HPDE6-E6E7 (cell line): ENCODE results near the gene ATP2B2.

Source experiments
- DNase-seq: peaks from one replicate; pipeline ENCODE4 v3.0.0; 2011; ENCODE audit warnings: missing footprints; ENCODE audit errors: extremely low spot score

Gene ATP2B2

GRCh38 chr3:10493202-10493589 lies 12.2 kb downstream of the ATP2B2 start:
- DNase-seq = no peak

DNA sequence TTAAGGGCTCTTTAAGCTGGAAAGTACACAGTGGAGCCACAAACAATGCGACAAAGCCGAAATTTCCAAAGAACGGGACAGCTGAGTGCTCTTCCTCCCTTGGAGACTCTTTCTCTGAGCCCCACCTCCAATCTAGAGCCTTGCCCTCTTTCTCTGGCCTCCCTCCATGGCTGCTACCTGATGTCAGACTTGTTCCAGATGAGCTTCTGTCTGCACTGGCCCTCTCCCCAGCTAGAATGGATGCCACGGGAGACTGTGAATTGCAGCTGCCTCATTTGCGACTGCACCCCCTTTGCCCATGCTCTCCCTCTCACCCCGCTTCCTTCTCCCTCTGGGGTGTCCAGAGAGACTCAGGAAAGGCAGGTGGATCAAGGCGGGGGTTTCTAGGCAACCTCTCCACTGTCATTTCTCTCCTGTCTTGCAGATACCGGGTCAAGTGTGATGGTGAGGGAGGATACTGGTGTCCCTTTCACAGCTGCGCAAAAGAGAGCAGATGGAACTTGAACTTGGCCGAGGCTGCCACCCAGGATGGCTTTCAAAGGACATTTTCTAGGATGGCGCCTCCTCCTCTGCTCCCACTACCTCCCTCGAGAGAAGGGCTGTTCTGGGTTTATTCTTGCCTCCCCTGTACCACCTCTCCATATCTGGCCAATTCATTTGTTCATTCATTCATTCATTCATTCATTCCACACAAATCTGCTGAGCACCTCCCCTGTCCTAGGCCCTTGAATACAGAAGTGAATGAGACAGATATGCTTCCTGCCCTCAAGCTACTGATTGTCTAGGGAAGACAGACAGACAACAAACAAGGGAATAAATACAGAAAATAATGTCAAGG lies 12.8 kb downstream of the ATP2B2 start:
- DNase-seq = no peak

DNA sequence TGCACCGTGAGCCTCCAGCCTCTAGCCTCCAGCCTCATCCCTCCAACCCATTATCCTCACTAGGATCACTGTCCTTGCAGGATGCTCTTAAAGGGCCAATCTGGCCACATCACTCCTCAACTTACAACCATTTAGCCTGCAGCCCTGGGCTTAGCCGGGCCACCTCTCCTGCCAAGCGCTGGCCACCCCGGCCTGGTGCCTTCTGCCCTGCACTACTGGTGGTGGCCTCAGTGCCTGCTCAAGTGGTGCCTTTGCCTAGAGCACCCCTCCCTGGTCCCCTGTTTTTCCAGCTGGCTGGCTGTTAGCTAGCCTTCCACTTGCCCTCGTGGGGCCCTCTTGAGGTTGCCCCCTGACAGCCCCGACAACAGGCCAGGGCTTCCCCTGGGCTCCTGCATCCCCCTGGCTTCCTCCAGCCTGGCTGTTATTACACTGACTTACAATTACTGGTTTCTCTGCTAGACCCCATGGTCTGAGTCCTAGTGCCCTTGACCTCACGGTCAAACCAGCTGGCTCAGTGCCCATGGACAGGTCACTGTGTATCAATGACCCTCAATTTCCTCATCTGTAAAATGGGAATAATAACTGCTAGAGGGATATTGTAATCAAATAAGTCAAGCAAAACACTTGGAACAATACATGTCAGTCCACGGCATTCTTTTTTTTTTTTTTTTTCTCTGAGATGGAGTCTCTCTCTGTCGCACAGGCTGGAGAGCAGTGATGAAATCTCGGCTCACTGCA lies 15.5 kb downstream of the ATP2B2 start:
- DNase-seq = no peak

DNA sequence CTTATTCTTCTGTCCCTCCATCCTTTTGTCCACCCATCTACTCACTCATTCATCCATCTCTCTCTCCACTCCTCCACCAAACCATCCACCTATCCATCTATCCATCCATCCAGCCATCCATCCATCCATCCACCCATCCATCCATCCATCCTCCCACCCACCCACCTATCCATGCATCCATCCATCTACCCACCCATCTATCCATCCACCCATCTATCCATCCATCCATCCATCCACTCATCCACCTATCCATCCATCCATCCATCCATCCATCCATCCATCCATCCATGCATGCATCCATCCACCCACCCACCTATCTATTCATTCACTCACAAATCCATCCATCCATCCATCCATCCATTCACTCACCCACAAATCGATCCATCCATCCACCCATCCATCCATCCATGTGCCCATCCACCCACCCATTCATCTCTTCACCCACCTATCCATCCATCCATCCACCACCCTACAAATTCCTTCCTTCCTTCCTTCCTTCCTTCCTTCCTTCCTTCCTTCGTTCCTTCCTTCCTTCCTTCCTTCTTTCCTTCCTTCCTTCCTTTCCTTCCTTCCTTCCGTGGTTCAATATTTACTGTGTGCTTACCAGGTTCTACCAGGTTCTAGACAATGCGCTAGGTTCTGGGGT lies 17.3 kb downstream of the ATP2B2 start:
- no peak for DNase-seq

DNA sequence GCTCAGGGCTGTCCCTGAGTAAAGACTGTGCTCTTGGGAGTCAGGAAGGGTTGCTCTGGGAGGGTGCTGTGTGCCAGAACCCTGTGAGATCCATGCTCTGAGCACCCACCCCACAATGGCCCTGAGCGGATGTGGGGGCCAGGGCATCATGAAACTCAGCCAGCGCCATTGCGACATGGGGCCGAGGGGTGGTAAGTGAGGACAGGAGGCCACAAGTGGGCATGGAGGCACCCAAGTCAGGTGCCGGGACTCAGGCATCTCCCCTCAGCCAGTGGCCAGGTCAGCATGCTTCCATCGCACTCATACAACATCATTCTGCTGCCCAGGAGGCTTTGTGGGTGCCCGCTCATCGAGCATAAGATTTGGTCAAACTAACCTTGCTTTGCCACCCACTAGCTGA lies 19.6 kb downstream of the ATP2B2 start:
- DNase-seq = no peak

- no peak for DNase-seq
Observed at GRCh38 chr3:10485380-10485779, 20.0 kb downstream of the ATP2B2 start.

DNA sequence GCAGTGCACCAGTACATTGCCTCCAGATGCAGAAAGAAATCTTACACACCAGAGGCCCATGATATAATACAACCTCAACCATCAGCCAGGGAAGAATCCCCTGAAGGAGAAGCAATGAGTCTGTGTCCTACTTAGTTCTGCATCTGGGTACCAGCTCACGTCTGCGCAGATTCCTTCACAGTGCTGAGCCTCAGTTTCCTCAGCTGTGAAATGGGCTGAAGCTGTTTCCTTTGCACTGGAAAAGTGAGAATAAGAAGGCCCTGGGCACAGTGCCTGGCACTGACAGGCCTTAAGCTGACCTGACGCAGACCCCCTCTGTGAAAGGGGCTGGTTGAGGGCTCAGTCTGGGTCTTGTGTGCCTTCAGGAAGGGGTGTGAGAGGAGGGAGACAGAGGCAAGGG lies 20.7 kb downstream of the ATP2B2 start:
- no peak for DNase-seq

- no peak for DNase-seq
Observed at GRCh38 chr3:10483686-10484345, 21.6 kb downstream of the ATP2B2 start.

DNA sequence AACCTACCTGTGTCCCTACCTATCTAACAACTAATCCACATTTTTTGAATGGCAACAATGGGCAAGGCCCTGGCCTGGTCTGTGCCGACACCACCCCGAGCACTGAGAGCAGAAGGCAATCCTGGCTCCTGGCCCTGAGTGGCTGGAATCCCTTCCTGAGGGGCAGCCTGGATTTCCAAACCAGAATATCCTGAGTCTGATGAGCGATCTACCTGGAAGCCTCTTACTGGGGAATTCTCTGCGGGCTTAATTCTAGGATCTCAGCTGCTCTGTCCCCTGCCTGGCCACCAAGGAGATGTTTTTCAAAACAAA lies 22.1 kb downstream of the ATP2B2 start:
- no peak for DNase-seq

DNA sequence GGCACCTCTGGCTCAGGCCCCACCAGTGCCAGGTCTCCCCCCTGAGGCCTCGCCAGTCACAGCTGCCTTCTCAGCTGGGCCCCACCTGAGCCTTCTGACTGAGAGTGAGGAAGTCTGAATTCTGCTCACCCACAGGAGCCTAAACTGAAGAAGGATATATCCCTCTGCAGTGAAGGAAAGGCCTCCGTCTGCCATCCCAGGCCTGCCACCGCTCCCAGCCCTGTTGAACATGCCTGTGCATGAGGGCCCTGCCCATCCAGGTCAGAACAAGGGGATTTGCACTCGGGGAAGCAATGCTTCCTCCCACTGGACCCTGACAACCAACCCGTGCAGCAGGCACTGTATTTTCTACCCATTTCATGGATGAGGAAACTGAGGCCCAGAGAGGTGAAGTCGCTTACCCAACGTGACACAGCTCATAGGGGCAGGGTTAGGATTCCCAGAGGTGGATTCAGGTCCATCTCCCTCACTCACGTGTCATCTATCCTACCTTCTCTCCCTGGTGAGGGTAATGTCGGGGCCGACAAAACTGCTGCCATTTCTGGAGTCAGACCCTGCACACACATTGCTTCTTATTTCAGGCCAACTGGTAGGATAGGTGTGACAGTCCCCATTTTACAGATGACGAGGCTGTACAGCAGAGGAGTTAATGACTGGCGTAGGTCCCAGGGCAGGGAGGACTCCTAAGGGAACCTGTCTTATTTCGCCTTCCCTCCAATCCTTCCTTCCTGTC lies 22.6 kb downstream of the ATP2B2 start:
- DNase-seq = no peak

- no peak for DNase-seq
Observed at GRCh38 chr3:10480871-10481378, 24.5 kb downstream of the ATP2B2 start.

GRCh38 chr3:10479311-10479710 lies 26.1 kb downstream of the ATP2B2 start:
- no peak for DNase-seq

- DNase-seq = no peak
Observed at GRCh38 chr3:10475983-10476382, 29.4 kb downstream of the ATP2B2 start.

DNA sequence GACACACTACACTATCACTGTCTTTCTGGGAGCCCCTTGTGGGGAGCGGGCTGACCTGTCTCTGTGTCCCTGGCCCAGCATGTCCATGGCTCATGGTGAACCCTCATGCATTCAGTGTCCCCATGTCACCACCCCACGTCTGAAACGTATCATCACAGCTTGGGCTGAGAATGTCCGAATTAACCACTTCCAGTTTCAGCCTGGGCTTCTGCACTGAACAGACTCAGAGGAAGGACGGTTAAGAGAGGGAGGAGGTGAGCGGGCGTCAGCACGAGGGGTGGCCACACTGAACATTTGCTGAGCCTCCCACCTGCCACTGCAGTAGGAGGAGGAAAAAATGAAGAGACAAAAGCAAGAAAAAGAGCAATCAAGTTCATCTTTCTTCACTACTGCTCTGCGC lies 30.5 kb downstream of the ATP2B2 start:
- DNase-seq = no peak

GRCh38 chr3:10474275-10474646 lies 31.1 kb downstream of the ATP2B2 start:
- DNase-seq = no peak

DNA sequence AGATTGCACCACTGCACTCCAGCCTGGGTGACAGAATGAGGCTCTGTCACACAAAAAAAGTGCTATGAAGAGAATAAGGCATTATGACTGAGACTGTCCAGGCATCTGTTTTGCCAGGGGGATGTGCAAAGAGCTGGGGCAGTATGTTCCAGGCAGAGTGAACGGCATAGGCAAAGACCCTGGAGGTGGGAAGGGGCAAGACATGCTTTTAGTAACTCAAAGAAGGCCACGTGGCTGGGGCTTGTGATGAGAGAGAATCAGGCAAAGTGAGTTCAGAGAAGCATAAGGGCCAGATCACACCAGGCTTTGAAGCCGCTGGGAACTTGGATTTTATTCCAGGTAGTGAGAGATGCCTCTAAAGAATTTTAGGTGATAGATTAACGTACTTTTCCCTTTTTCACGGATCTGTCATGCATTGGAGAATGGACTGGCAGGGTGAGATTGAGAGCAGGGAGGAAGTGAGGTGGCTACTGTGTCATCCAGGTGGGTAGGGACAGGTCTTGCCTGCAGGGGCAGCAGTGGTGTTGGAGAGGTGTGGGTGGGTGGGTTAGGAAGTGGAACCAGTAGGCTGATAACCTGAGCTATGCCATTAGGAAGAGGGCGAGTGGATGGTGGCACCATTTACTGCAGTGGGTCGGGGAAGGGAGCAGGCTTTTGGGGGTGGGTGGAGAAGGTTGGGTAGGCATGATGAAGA lies 31.7 kb downstream of the ATP2B2 start:
- no peak for DNase-seq

DNA sequence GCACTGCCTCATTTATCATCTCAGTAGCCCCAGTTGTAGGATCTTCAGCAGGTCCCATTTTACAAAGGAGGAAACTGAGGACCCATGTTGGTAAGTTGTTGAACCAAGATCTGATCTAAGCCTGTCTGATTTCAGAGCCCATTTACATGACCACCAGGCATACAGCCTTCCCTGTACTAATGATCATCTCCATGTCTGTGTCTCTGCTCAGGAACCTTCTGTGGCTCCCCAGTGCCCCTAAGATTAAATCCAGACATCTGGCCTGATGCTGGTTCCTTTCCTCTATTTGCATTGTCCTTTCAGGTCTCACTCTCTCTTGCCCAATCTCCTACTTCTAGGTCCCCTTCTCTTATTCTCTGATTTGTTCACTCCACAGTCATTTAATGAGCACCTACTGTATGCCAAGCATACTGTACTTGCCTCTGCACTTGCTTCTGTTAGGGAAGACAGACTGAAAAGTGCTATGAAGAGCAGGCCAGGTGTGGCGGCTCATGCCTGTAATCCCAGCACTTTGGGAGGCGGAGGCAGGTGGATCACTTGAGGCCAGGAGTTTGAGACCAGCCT lies 32.4 kb downstream of the ATP2B2 start:
- no peak for DNase-seq

DNA sequence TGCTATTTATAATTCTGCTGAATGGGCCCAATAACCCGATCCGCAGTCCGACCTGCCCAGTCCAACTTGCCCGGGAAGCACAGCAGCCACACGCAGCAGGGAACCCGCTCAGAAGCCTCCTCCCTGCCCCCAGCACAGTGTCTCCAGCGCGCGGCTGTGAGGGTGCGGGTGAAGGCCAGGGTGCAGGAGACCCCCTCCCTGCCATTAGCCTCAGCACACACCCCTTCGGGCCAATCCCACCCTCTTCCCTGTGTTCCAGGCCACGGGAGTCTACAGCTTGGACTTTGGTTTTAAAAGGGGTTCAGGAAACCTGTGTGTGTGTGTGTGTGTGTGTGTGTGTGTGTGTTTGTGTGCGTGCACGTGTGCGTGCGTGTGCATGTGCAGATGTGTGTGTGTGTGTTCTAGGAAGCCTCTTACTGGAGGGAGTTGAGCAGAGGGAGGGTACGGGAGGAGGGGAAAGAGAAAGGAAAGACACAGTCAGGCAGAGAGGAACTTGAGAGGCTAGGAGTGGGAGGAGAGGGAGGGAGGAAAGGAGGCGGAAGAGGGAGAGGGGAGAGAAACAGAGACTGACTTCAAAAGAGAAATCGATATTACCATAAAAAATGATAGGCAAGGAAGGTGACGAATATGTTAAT lies 34.2 kb downstream of the ATP2B2 start:
- DNase-seq = no peak

- no peak for DNase-seq
Observed at GRCh38 chr3:10470120-10471053, 35.0 kb downstream of the ATP2B2 start.
